ENCODE measurements around the gene CHADL. TPM values are rescaled to one million over a fixed set of nuclear protein-coding genes. Genes with fewer than 3 reads are reported as not detected.

CHADL gene
- total and polyA plus RNA-seq, 2 of the 4 experiments (the other 2 are of a cell fraction) = 0.18 to 0.53 TPM

- POLR2A ChIA-PET (ENCODE audit: unreplicated experiment) = no interaction called here
- dilution Hi-C loops (cut with HindIII; ENCODE audit: low sequenced_read_pairs, unreplicated experiment) = no loop called here
Measured at GRCh38 chr22:41267958-41268357, 27.2 kb upstream of the CHADL start.

More at GRCh38 chr22:41267958-41268357, 27.2 kb upstream of the CHADL start:
- Histone ChIP-seq H4K5ac (ENCODE audit: low read depth, low read length) (no peak overlapping the region), H3K9me3 (ENCODE audit: control insufficient read depth, insufficient read depth, low read length) (no peaks in the 10 kb centered on the region), H2AK5ac (ENCODE audit: low read depth, low read length) (no peak overlapping the region), H3K4me3 (ENCODE audit: insufficient read depth, low read depth, low read length) (no peak overlapping the region), H3K56ac (ENCODE audit: extremely low read depth, insufficient read depth, low read length) (no peak overlapping the region), H2AK9ac (replicated peaks; ENCODE audit: low read depth, low read length, poor library complexity) (no peak overlapping the region), H3K23ac (ENCODE audit: low read depth, low read length) (no peak overlapping the region), H3K79me1 (ENCODE audit: low read depth in 1 of 2, low read length in 2 of 2) (peaks cover 37 to 75% of the 10 kb centered on the region in 2 experiments), H3K4me2 (ENCODE audit: low read depth, low read length) (no peak overlapping the region), H3K14ac (replicated peaks; ENCODE audit: low read depth, low read length) (no peak overlapping the region), H3K18ac (ENCODE audit: low read depth, low read length) (no peak overlapping the region), H4K8ac (ENCODE audit: low read depth in 2 of 2, low read length in 2 of 2) (no peak overlapping the region), H3K27ac (ENCODE audit: insufficient read depth, low read length) (no peak overlapping the region), H2BK15ac (ENCODE audit: low read depth, low read length) (no peak overlapping the region), H4K20me1 (ENCODE audit: insufficient read depth, low read length) (peaks cover 33% of the 10 kb centered on the region), H2AFZ (replicated peaks; ENCODE audit: low read length, poor library complexity) (no peak overlapping the region), H2BK20ac (ENCODE audit: low read depth, low read length) (no peak overlapping the region), H3K9me1 (ENCODE audit: insufficient read depth, low read length) (peaks cover 7% of the 10 kb centered on the region; the same call in 1 of the 2 replicates), H3K4me1 (ENCODE audit: control insufficient read depth, insufficient read depth, low read length) (no peaks in the 10 kb centered on the region), H2BK120ac (ENCODE audit: low read depth, low read length) (no peak overlapping the region), H3K27me3 (ENCODE audit: control insufficient read depth, insufficient read depth, low read length) (no peaks in the 10 kb centered on the region), H4K91ac (ENCODE audit: insufficient read depth, low read depth, low read length) (no peak overlapping the region), H3K36me3 (ENCODE audit: control insufficient read depth, insufficient read depth, low read length) (peaks cover 70% of the 10 kb centered on the region), H3K4ac (ENCODE audit: low read depth, low read length) (no peak overlapping the region), H3K9ac (ENCODE audit: low read depth, low read length) (no peak overlapping the region), H2BK5ac (ENCODE audit: low read depth, low read length, poor library complexity, severe bottlenecking) (no peak overlapping the region)
- TF ChIP-seq CEBPB (IDR thresholded peaks at IDR 0.05; ENCODE audit: low read depth, low read length) (no peak), NFE2L2 (IDR thresholded peaks at IDR 0.05; ENCODE audit: low read depth, low read length) (no peak), CHD1 (IDR thresholded peaks at IDR 0.05; ENCODE audit: low read depth, low read length) (no peak), POLR2A (IDR thresholded peaks at IDR 0.05; ENCODE audit: low read depth, low read length) (no peak), RAD21 (IDR thresholded peaks at IDR 0.05; ENCODE audit: low read length) (no peak)
- TF ChIP-seq, protein P1, sequence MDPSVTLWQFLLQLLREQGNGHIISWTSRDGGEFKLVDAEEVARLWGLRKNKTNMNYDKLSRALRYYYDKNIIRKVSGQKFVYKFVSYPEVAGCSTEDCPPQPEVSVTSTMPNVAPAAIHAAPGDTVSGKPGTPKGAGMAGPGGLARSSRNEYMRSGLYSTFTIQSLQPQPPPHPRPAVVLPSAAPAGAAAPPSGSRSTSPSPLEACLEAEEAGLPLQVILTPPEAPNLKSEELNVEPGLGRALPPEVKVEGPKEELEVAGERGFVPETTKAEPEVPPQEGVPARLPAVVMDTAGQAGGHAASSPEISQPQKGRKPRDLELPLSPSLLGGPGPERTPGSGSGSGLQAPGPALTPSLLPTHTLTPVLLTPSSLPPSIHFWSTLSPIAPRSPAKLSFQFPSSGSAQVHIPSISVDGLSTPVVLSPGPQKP (IDR thresholded peaks at IDR 0.05; ENCODE audit: borderline replicate concordance, low read depth, low read length) = no peak
- ATAC-seq (ENCODE audit: low read depth) = no peak
- no TSS peak for BruUV-seq (replicated peaks)
- CTCF ChIA-PET = no interaction called here
- in situ Hi-C loops (cut with MboI; ENCODE audit: low sequenced_read_pairs) (no loop called here), intact Hi-C loops (cut with micrococcal nuclease) (no loop called here)
- WGBS, 2 experiments (ENCODE audit: extremely low coverage in 2 of 2, insufficient read length in 1 of 2) = 98% methylated on average over 13 of the region's 16 CpGs; no CpG with 5 or more reads in 1 of the 2 experiments
- no peak for DNase-seq

All from IMR-90 (cell line).